Activated CD4-positive, alpha-beta T cell treated with anti-CD3 and anti-CD28 coated beads, Interleukin-10, Interleukin-2, amounts not matched to agents 100 ng/mL and 50 ng/mL, durations not matched to agents 16 hours and 8 hours (primary cell): ENCODE measurements around the gene ARHGEF26.

ENCODE experiments used
- DNase-seq: peaks from one replicate; pipeline ENCODE4 v3.0.0-alpha.2; 2020

Gene ARHGEF26

GRCh38 chr3:154121701-154122551 lies 736 bp downstream of the ARHGEF26 start:
- peak; percentile 19 for DNase-seq

GRCh38 chr3:154122552-154122911 lies 1.3 kb downstream of the ARHGEF26 start:
- no peak for DNase-seq

- no peak for DNase-seq
Observed at GRCh38 chr3:154122912-154123559, 1.8 kb downstream of the ARHGEF26 start.

GRCh38 chr3:154123906-154124305 lies 2.7 kb downstream of the ARHGEF26 start:
- no peak for DNase-seq

- DNase-seq = no peak
Observed at GRCh38 chr3:154125378-154126030, 4.3 kb downstream of the ARHGEF26 start.

GRCh38 chr3:154126651-154127050 lies 5.5 kb downstream of the ARHGEF26 start:
- no peak for DNase-seq

GRCh38 chr3:154129625-154130024 lies 8.4 kb downstream of the ARHGEF26 start:
- DNase-seq = no peak

- no peak for DNase-seq
Observed at GRCh38 chr3:154130540-154130939, 9.3 kb downstream of the ARHGEF26 start.

- no peak for DNase-seq
Observed at GRCh38 chr3:154131830-154132229, 10.6 kb downstream of the ARHGEF26 start.

- no peak for DNase-seq
Observed at GRCh38 chr3:154132777-154133375, 11.7 kb downstream of the ARHGEF26 start.

- DNase-seq = no peak
Observed at GRCh38 chr3:154135511-154136173, 14.5 kb downstream of the ARHGEF26 start.

GRCh38 chr3:154137036-154137435 lies 15.8 kb downstream of the ARHGEF26 start:
- DNase-seq = no peak

- no peak for DNase-seq
Observed at GRCh38 chr3:154139996-154140436, 18.8 kb downstream of the ARHGEF26 start.

GRCh38 chr3:154142608-154143007 lies 21.4 kb downstream of the ARHGEF26 start:
- DNase-seq = no peak

GRCh38 chr3:154143873-154144272 lies 22.7 kb downstream of the ARHGEF26 start:
- DNase-seq = no peak

GRCh38 chr3:154144825-154145465 lies 23.8 kb downstream of the ARHGEF26 start:
- DNase-seq = no peak

- no peak for DNase-seq
Observed at GRCh38 chr3:154148541-154148940, 27.4 kb downstream of the ARHGEF26 start.

- no peak for DNase-seq
Observed at GRCh38 chr3:154149286-154149685, 28.1 kb downstream of the ARHGEF26 start.

- no peak for DNase-seq
Observed at GRCh38 chr3:154151969-154152368, 30.8 kb downstream of the ARHGEF26 start.

GRCh38 chr3:154152741-154153140 lies 31.6 kb downstream of the ARHGEF26 start:
- no peak for DNase-seq

GRCh38 chr3:154156530-154156929 lies 35.3 kb downstream of the ARHGEF26 start:
- DNase-seq = no peak

GRCh38 chr3:154161806-154162205 lies 40.6 kb downstream of the ARHGEF26 start:
- no peak for DNase-seq
